Stimulated activated CD8-positive, alpha-beta memory T cell treated with anti-CD3 and anti-CD28 coated beads, Interleukin-7, amount 100 ng/mL, for 48 hours (primary cell): ENCODE results near the gene EOMES.

ENCODE experiments used
- DNase-seq, 2 donors: peaks; one replicate each; pipeline ENCODE4 v3.0.0-alpha.2; 2020; ENCODE audit warnings: low read depth in 1 of 2; ENCODE audit errors: extremely low read depth in 1 of 2

EOMES gene

DNA sequence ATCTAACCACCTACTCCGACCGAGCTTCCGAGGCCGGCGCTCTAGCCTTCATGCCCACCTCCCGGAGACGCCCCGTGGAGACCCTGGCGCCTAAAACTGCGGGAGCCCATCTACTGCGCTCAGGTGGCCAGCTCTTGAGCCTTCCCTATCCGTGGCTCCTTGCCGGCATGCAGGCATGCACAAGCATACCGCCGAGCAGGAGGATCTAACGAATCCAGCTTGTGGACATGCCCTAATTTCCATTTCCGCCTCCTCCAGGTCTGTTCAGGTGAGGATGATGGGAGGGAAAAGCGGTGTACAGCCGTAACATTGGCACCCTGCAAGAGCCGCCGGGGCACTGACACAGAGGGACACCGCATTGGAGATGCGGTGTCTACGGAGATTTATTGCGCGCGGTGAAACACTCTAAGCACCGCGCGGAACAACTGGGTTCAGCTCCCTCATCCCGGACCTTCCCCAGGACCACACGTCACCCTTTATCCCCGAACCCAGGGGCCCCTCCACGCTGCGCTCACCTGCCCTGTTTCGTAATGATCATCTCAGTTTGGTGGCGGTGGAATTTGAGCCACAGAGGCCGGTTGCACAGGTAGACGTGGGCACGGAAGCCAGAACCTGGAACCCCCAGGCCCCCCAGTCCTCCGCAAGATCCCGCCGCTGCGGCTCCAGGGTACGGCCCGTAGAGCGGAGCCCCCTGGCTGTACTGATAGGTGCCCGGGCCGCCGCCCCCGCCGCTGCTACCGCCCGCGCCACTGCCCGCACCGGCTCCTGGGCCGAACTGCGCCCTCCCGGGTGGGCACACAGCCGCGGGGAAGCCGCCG, 1.0 kb downstream of the EOMES start:
- DNase-seq: no peak

DNA sequence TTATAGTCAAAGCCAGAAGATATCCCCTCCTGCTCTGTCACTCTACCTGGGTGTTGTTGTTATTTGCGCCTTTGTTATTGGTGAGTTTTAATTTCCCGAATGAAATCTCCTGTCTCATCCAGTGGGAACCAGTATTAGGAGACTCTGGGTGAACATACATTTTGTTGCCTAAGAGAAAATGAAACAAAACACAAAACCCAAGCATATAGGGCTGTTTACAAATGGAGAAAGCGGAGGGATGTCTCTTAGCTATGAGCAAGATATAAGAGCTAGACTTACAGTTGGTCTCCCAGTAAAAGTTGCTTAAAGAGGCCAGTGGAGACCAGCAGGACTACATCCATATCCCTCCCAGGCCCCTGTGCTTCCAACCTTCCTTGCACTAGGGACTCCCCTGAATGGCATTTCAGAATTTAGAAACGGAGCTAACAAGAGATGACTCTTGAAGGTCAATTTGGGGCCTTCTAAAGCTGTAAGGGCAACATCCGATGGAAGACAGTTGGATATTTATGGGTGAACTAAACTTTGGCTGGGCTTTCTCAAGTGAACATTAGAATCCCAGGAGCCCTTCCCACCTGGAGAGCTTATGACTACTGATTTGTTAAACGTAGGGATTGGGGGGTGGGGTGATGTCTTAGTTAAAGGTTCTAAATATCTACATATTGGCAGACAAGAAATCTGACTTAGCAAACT, 2.7 kb downstream of the EOMES start:
- no peak for DNase-seq

DNA sequence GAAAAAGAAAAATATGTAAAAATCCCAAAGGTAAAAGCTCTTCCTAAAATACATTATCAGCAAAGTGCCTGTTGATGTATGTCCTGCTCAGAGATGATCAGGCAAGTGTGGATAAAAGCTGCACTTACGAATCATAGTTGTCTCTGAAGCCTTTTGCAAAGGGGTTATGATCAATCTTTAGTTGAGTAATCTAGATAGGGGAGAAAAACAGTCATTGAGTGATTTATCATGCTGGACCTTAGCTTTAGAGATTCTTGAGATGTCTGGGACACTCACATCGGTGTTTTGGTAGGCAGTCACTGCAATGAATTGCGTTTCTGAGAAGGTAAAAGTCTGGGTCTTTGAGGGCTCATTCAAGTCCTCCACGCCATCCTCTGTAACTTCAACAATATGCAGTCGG, 3.7 kb downstream of the EOMES start:
- no peak for DNase-seq

DNA sequence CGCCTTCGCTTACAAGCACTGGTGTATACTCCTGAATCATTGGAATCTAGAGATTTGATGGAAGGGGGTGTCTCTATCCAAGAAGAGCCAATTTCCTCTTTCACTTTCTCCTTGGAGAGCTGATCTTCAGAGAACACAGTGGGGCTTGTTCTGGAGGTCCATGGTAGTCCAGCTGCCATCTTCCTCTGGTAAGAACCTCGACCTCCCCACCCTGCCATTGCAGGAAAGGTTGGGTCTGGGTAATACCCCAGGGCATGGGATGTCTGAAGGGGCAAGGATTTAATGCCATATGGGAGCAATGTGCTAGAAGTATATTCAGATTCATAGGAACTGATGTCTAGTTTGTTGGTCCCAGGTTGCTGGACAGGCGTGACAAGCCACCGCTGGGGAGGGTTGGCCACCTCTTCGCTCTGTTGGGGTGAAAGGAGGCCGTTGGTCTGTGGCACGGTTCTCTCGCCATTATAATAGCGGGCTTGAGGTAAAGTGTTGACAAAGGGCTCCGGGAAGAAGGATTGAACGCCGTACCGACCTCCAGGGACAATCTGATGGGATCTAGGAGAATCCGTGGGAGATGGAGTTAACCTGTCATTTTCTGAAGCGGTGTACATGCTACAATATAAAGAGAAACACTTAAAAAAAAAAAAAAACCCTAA, 4.8 kb downstream of the EOMES start:
- no peak for DNase-seq

DNA sequence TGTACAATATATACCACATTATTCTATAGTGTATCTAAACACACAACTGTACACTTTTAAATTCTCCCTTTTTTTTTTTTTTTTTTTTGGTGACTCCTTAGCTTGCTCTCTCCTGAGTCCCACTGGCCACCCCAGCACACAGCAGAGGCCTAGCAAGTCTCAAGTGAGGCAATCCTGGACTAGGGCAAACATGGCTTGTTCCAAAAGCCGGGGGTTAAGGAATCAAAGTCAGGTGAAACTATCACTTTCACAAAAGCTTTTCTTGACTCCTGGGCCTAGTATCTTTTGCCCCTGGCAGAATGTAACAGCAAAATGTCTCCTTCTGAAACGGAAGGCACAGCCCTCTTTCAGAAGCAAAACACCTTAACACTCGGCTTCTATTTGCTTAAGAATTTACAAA, 5.8 kb downstream of the EOMES start:
- DNase-seq: no peak

DNA sequence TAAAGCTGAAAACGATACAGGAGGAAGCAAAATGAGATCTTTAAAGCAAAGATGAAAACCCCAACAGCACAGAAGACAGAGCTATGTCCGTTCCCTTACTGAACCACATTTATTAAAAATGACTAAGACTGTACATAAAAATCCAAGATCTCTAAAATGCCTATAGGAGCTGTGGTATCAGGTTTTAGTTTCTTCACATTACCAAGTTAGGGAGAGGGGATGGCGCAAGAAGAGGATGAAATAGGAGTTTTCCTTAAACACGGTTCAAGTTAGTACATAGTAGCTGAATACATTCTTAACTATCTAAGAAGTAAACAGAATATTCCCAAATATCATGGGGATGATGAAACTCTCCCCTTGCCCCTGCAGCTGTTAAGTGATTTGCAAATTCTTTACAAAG, 6.3 kb downstream of the EOMES start:
- DNase-seq: no peak

DNA sequence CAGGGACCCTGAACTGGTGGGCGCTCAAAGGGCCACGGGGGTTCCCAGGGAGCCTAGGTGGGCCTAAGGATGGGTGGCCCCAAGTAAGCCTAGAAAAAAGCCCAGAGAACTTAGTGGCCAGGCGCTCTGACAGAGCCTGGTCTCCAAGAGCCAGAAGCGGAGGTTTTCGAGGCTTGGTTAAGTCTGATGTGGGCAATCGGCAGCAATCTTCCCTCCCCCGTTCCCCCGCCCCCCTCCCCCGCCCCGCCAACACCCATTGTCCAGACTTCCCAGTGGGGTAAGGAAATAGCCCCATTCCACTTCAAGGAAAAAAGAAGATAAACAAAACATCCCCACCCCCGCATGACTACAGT, 6.7 kb downstream of the EOMES start:
- no peak for DNase-seq

DNA sequence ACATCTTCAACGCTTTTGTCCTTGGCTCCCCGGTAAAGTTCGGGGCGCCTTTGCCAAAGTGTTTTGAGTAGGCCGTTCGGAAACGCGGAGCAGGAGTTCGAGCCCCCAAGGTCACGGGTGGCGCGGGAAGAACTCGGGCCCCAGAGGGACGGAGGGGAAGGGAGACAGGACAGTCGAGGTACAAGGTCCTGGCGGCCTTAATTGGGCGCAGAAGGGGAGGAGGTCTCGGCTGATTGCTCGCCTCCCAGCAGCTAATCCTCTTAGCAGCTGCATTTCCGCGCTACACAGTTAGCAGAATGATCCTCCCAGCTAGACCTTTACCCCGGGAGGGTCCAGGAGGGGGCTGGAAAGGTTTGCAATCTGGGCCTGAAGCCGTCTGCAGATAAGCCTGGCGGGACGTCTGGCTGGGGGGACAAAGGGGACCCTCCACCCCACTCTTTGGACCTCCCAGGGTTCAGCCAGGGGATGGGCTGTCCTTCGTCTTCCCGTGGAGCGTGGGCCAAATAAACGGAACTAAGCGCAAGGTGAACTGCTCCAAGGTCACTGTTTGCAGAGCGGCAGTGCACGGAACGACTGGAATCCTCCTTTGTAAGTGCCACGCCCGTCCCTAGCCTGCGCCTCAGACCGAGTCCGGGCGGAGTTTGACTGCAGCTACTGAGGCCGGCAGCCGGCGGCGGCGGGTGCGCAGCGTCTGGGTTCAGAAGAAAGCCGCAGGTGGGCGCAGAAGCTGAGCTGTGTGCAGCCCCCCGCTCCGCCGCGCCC, 7.2 kb downstream of the EOMES start:
- DNase-seq: no peak

DNA sequence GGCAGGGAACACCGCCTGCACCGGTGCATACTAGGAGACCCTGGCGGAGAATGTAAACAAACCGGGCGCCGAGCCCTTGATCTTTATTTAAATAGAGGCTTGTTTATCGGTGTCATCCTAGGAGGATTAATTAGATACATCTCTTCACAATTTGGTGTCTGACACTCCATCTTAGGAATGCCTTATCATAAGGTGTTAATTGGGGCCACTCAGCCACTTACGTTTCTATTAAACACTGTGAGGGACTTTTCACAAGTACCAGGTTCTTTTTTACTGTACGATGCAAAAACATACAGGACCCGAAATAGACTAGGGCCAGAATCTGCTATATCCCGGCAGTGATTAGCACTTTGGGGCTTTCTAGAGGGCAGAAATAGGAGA, 8.0 kb downstream of the EOMES start:
- DNase-seq: no peak

DNA sequence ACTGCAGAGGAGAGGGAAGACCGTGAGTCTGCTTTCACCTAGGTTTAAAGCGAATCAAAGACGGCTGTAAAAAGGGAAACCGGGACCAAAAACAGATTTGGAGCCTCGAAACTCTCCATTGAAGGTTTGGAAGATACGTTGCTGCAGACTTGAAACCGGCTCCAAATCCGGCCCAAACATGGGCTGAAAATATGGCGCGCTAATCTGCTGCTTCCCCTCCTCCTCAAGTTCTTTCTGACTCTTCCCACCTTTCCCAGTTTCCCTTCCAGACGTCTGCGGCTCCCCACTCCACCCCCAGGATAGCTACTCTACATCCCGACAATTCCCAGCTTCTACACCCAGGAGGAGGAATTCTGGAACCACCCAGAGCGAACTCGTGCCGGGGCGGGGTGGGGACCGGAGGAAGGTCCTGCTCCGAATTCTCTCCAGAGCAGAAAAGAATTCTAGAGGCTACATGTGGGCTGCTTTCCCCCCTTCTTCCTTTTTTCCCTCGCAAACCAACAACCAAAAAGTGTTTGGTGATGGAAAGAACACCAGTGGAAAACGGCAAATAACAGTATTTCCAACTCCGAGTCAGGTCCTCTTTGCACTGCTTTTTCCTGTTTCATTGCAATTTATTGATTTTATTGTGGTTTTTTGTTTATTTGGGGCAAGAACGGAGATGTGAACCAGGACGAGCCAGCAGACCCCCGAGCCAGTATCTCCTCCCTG, 8.5 kb downstream of the EOMES start:
- DNase-seq: no peak

DNA sequence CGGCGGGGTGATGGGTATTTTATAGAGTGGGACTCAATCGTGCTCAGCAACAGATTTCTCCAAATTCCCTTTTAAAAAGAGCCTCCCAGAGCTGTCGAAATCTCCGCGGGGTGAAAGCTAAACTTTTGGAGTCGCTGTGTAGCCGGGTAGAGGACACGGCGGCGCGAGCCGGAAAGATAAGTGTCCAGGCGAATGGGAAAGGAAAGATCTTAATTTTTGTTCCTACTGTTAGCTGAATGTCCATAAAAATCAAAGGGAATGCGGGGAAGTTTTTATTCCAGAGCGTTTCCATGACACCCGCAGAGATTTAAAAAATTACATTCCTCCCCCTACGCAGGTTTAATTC, 9.1 kb downstream of the EOMES start:
- DNase-seq: no peak

DNA sequence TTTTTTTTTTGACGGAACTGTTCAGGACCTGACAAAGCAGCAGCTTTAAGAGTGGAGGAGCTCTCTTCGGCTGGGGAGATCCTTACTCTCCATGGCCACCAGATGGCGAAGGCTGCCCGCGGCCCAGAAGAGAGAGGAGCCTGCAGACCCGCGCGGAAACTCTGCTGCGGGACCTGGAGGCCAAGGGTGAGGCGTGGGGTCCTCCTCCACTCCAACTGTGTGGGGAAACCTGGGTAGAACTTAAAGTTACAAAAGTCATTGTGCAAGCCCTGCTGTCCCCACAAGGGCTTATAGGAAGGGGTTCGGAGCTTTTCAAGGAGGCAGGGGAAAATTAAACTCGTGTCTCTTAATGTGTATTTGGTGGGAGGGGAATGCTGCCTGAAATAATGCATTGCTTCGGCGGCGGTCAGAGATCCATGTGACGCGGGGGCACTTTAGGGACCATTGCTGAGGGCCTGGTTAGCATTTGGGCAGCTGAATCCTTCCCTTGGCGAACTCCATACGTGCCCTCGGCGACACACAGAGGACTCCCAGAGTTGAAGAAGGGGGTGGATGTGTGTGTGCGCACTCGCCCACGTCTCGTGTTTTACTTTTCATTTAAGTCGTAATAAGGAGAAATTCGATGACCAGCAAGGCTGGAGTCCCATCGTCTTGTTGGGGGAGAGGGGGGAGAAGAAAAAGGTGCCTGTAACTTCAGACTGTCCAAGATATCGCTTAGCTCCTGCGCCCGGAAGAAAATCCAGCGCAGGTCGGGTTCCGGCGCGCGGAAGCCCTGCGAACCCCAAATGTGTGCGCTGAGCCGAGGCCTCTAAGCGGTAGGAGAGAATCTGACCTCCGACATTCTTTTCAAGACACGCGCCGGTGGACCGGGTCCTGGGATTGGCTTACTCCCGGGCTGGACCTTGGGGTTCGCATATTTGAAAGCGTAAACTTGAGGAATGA, 9.7 kb downstream of the EOMES start:
- peak in 1 of 2 donors; percentile 70 for DNase-seq

DNA sequence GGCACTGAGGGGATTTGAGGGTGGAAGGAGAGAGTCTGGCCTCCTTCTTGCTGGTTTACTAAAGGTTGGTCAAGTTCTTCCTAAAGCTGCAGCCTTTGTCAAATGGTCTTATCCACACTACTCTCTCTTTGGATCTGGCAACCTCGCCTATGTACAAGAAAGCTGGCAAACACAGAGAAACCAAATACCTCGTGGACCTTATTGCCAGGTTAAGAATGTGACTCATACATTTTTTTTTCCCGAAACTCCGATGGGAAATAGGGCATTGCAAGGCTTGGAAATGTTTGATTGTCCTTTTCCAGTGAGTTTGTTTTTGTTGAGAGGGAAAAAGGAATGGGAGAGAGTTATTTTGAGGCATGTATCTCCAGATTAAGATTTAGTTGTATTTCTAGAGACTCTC, 13.9 kb downstream of the EOMES start:
- DNase-seq: no peak

DNA sequence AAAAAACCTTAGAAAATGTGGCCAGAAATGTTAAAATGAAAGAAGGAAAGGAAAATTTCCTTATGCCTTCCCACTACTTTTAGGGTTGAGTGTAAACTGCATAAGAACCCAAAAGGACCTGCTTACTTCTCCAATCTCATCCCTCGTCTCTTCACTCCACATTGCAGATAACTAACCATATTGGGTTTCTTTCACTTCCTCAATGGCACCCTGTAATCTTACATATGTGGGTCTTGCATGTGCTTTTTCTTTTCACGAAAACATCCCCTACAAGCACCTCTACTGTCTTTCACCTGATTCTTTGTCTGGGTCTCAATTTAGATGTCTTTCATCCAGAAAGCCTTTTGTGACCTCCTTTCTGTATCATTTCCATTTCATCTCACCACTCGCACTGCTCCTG, 23.1 kb downstream of the EOMES start:
- no peak for DNase-seq

DNA sequence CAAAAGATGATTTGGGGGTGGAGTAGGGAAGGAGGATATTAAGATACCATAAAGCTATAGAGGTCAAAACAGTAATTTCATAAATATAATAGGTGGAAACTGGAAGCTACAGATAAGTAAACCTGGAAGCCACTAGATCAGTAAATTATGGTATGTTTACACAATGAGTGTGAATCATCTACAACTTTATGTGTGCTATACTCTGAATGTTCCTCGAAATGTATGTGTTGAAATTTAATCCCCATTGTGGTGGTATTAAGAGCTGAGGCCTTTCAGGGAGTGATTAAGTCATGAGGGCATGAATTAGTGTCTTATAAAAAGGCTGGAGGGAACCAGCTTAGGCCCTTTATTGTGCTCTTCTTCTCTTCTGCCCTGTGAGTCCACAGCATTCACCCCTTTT, 25.2 kb downstream of the EOMES start:
- no peak for DNase-seq

DNA sequence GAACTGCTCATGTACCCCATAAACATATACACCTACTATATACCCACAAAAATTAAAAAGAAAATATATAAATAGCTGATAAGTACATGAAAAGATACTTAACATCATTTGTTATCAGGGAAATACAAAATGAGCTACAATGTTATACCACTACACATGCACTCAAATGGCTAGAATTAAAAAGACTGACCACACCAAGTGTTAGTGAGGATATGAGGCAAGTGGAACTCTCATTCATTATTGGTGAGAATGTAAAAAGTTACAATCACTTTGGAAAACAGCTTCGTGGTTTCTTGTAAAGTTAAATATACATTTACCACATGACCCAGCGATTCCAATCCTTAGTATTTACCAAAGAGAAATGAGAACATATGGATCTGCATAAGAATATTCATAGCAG, 26.5 kb downstream of the EOMES start:
- DNase-seq: no peak

DNA sequence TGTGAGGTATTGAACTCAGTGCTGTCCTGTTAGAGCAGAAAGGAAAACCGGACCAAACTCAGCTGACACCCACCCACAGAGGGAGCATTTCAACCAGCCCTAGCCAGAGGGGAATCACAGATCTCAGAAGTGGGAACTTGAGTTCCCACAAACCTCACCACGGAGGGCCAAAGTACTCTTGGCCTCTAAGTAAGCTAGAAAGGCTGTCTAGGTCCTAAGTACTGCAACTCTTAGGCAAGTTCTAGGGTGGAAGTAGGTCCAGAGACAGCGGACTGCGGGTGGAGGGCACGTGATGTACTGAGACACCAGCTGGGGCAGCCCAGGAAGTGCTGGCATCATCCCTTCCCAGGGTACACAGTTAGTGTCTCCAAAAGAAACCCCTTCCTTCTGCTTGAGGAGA, 34.1 kb downstream of the EOMES start:
- DNase-seq: no peak

DNA sequence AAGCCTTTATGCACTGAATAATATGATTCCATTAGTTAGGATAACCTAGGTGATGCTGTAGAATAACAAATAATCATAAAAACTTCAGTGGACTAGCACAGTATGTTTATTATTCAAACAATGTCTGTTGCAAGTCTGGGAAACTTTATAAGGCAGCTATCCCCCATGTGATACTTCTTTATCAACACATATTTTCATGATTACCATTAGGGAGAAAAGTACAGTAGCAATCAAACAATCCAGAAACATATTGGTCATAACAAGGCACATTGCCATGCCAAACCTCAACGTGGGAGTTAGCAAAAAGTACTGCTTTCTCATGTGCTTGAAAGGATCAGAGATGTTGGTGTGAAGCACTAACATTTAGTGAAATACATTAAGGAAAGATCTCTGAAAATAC, 35.5 kb downstream of the EOMES start:
- no peak for DNase-seq

DNA sequence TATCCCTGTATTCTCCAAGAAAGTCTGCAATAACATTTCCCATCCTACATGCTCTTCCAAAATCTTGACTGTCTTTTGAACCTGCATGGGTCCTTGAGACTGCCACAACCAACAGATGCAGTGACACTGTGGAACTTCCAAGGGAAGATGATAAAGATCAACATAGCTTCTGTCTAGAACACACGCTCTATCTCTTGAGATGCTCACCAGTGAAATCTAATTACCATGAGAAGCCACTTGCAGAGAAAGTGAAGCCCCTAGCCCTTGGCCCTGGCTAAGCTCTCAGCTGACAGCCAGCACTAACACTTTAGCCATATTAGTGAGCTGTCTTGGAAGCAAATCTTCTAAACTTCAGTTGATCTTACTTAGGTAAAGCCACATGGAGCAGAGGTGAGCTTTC, 36.6 kb downstream of the EOMES start:
- DNase-seq: no peak

DNA sequence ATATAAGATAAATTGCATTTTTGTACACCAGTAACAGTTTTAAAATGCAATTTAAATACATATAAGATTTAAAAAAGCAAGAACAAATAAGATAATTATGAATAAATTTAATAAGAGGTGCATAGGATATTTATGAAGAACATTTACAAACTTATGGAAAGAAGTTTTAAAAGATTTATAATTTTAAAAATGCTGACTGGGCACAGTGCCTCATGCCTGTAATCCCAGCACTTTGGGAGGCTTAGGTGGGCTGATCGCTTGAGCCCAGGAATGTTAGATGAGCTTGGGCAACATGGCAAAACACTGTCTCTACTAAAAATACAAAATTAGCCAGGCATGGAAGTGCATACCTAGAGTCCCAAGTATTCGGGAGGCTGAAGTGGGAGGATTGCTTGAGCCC, 37.8 kb downstream of the EOMES start:
- no peak for DNase-seq
